GM18867 (cell line): Measurements from ENCODE around the gene SLC25A11.

Experiments used
- ATAC-seq: cut with Tn5 transposase; IDR thresholded peaks from one replicate; pipeline ENCODE4 v1.9.1; 2021; ENCODE audit warnings: mild to moderate bottlenecking, moderate library complexity; ENCODE audit not compliant: unreplicated experiment

Gene SLC25A11

GRCh38 chr17:4939796-4940554 lies at the start of gene SLC25A11, which contains the start of gene RNF167:
TSS of gene SLC25A11 (minus strand) at chr17:4940046. CDS start at chr17:4939910, 136 bp downstream.
TSS of gene RNF167 (plus strand) at chr17:4940268. CDS start at chr17:4940910, 642 bp downstream.
- ATAC-seq = peak; percentile 81

- no peak for ATAC-seq
Measured at GRCh38 chr17:4987767-4988567, 48.1 kb upstream of the SLC25A11 start.

GRCh38 chr17:4986951-4987766 lies 47.3 kb upstream of the SLC25A11 start, which contains the start of gene CAMTA2:
TSS of gene CAMTA2 (minus strand) at chr17:4987675. CDS start at chr17:4986222, 1,453 bp downstream.
- peak; percentile 79 for ATAC-seq

- ATAC-seq = no peak
Measured at GRCh38 chr17:4986403-4986802, 46.6 kb upstream of the SLC25A11 start.

- no peak for ATAC-seq
Measured at GRCh38 chr17:4982305-4982704, 42.5 kb upstream of the SLC25A11 start.

- ATAC-seq = no peak
Measured at GRCh38 chr17:4980644-4981216, 40.9 kb upstream of the SLC25A11 start.

- no peak for ATAC-seq
Measured at GRCh38 chr17:4978726-4979125, 38.9 kb upstream of the SLC25A11 start.

GRCh38 chr17:4974115-4974670 lies 34.3 kb upstream of the SLC25A11 start:
- no peak for ATAC-seq

GRCh38 chr17:4973256-4974114 lies 33.6 kb upstream of the SLC25A11 start:
- no peak for ATAC-seq

GRCh38 chr17:4972752-4973151 lies 32.9 kb upstream of the SLC25A11 start:
- no peak for ATAC-seq

- ATAC-seq = no peak
Measured at GRCh38 chr17:4972322-4972721, 32.5 kb upstream of the SLC25A11 start.

- ATAC-seq = no peak
Measured at GRCh38 chr17:4971826-4972225, 32.0 kb upstream of the SLC25A11 start.

GRCh38 chr17:4970273-4970672 lies 30.4 kb upstream of the SLC25A11 start:
- ATAC-seq = no peak

- ATAC-seq = no peak
Measured at GRCh38 chr17:4969551-4970173, 29.8 kb upstream of the SLC25A11 start.

- no peak for ATAC-seq
Measured at GRCh38 chr17:4969047-4969550, 29.3 kb upstream of the SLC25A11 start.

- no peak for ATAC-seq
Measured at GRCh38 chr17:4968486-4969046, 28.7 kb upstream of the SLC25A11 start.

- ATAC-seq = peak; percentile 52
Measured at GRCh38 chr17:4967539-4968485, 28.0 kb upstream of the SLC25A11 start, which contains the start of gene SPAG7. TSS of gene SPAG7 (minus strand) at chr17:4967817. CDS start at chr17:4967804, 13 bp downstream.
